ENCODE data around the gene DYNC2LI1. TPM values are rescaled to one million over a fixed set of nuclear protein-coding genes. Genes with fewer than 3 reads are reported as not detected.

DYNC2LI1 gene
- total and polyA plus RNA-seq, 2 of the 8 experiments (the other 6 are each of a cell fraction or from before 2014, with no cell fraction given), result 3.9 to 7.6 TPM

DNA sequence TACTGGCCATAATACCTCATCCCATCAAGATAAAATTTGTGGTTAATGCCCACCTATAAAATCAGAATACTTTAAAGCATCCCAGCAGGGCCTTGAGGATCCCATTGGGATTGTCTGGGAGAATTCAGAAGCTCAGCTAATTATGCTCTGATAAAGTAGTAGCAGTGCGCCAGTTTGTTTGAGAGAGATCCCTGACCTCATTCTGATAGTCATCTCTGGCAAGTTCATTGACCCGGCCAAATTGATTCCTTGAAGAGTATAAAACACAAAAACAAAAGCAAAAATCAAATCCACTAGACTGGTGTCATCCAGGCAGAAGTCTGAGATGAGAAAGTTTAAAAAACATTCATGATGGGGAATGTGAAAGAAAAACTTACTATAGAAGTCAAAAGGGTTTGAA, 50.7 kb downstream of the DYNC2LI1 start:
- no peak overlapping the region for H2BK12ac ChIP-seq (ENCODE audit: low read depth, low read length)
- no peak overlapping the region for H3K4me2 ChIP-seq (ENCODE audit: insufficient read depth in 1 of 2, low read depth in 2 of 2, low read length in 2 of 2)
- no peaks in the 10 kb centered on the region for H4K20me1 ChIP-seq (replicated peaks in 1 of 2; ENCODE audit: control insufficient read depth in 1 of 2, insufficient read depth in 2 of 2, low read length in 2 of 2)
- H3K4me3 ChIP-seq (ENCODE audit: extremely low read depth in 1 of 4, insufficient read depth in 2 of 4, low read depth in 3 of 4, low read length in 4 of 4), result no peak overlapping the region
- H3K23ac ChIP-seq (ENCODE audit: insufficient read length), result no peak overlapping the region
- H3K36me3 ChIP-seq (ENCODE audit: control insufficient read depth in 2 of 4, insufficient read depth in 4 of 4, low read length in 3 of 4), result no peaks in the 10 kb centered on the region
- no peaks in the 10 kb centered on the region for H3K79me1 ChIP-seq (ENCODE audit: low read depth, low read length)
- CTCF ChIA-PET (ENCODE audit: partially characterized antibody), result interaction anchor here (1.6 kb wide), 2 partner anchors 11 to 23 kb away, joined by 4 to 5 read pairs; no protein-coding TSS in a partner anchor
- H3K27me3 ChIP-seq (replicated peaks in 1 of 4; ENCODE audit: control insufficient read depth in 3 of 4, extremely low read depth in 1 of 4, insufficient read depth in 3 of 4, low read length in 3 of 4), result no peaks in the 10 kb centered on the region
- H2AK5ac ChIP-seq (ENCODE audit: low read depth, low read length), result no peak overlapping the region
- DNase-seq (ENCODE audit: low read depth in 1 of 2, low spot score in 2 of 2), result peak in 1 of 2 experiments; percentile 6
- H3K18ac ChIP-seq (ENCODE audit: extremely low read depth, low read length), result no peak overlapping the region
- no peak overlapping the region for H3K27ac ChIP-seq (ENCODE audit: low read depth, low read length)
- no peak overlapping the region for H4K91ac ChIP-seq (replicated peaks; ENCODE audit: insufficient read length, low read length)
- no peak overlapping the region for H4K5ac ChIP-seq (ENCODE audit: insufficient read length, low read depth, low read length)
- H2BK120ac ChIP-seq (replicated peaks; ENCODE audit: low read depth, low read length), result no peak overlapping the region
- no peaks in the 10 kb centered on the region for H3K9me3 ChIP-seq (ENCODE audit: insufficient read depth in 2 of 2, low read depth in 1 of 2, low read length in 1 of 2)
- H3K14ac ChIP-seq (ENCODE audit: insufficient read length), result no peak overlapping the region
- H3K56ac ChIP-seq (replicated peaks; ENCODE audit: insufficient read length, low read depth, low read length), result no peak overlapping the region
- WGBS, 2 experiments (ENCODE audit: extremely low coverage in 1 of 2, insufficient coverage in 1 of 2, insufficient read length in 1 of 2, insufficient replicate concordance in 2 of 2, low coverage in 1 of 2, low lambda C conversion rate in 2 of 2, missing lambda C conversion rate in 1 of 2), result 89% methylated on average over 2 of the region's 2 CpGs; no CpG with 5 or more reads in 1 of the 2 experiments
- H3K4me1 ChIP-seq (replicated peaks in 1 of 4; ENCODE audit: control insufficient read depth in 3 of 4, insufficient read depth in 4 of 4, low read length in 3 of 4), result peaks cover 0 to 3% (median 1%) of the 10 kb centered on the region in 4 experiments; a peak in 2 of 7 replicates
- no peaks in the 10 kb centered on the region for H3K23me2 ChIP-seq (ENCODE audit: low read depth, low read length)
- no peak overlapping the region for H2BK15ac ChIP-seq (ENCODE audit: low read length)
- no peak for FAIRE-seq
- no peak overlapping the region for H2BK20ac ChIP-seq (ENCODE audit: low read length)
- no peak overlapping the region for H4K8ac ChIP-seq (ENCODE audit: extremely low read depth, insufficient read depth, low read length)
- H2BK5ac ChIP-seq (ENCODE audit: low read depth, low read length), result no peak overlapping the region
- no peak overlapping the region for H3K9ac ChIP-seq (replicated peaks in 1 of 4; ENCODE audit: extremely low read depth in 1 of 4, low read depth in 3 of 4, low read length in 3 of 4)
- H2AFZ ChIP-seq (ENCODE audit: low read length), result no peak overlapping the region
- POLR2A ChIA-PET (ENCODE audit: partially characterized antibody), result no interaction called here
- no peaks in the 10 kb centered on the region for H3K79me2 ChIP-seq (ENCODE audit: control insufficient read depth in 1 of 2, insufficient read depth in 2 of 2, low read length in 2 of 2)
- H3K4ac ChIP-seq (replicated peaks; ENCODE audit: insufficient read length, low read depth, low read length), result no peak overlapping the region
- TF ChIP-seq, protein P1, sequence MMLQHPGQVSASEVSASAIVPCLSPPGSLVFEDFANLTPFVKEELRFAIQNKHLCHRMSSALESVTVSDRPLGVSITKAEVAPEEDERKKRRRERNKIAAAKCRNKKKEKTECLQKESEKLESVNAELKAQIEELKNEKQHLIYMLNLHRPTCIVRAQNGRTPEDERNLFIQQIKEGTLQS (IDR thresholded peaks at IDR 0.05; ENCODE audit: insufficient read depth, low read depth, low read length), result no peak
- TF ChIP-seq CBX8 (IDR thresholded peaks at IDR 0.05; ENCODE audit: borderline replicate concordance, low read depth, low read length) (no peak), JUN (IDR thresholded peaks at IDR 0.05; ENCODE audit: low read depth, low read length) (no peak), EZH2 (IDR thresholded peaks at IDR 0.05; ENCODE audit: low read depth, low read length, severe bottlenecking) (no peak), HDAC2 (IDR thresholded peaks at IDR 0.05; ENCODE audit: borderline replicate concordance in 1 of 2, low read depth in 2 of 2, low read length in 2 of 2) (no peak), EP300 (IDR thresholded peaks at IDR 0.05; ENCODE audit: borderline replicate concordance in 1 of 2, low read depth in 2 of 2, low read length in 2 of 2) (no peak), KDM5A (IDR thresholded peaks at IDR 0.05; ENCODE audit: low read length) (no peak), SIN3A (conservative IDR thresholded peaks at IDR 0.05 in 1 of 2, IDR thresholded peaks at IDR 0.05 in 1 of 2; ENCODE audit: low read depth in 1 of 2, low read length in 2 of 2) (no peak), RAD21 (IDR thresholded peaks at IDR 0.05 in 1 of 2, conservative IDR thresholded peaks at IDR 0.05 in 1 of 2; ENCODE audit: low read depth in 2 of 2, low read length in 2 of 2) (no peak), KDM1A (IDR thresholded peaks at IDR 0.05; ENCODE audit: borderline replicate concordance, low read length) (no peak), POLR2AphosphoS5 (IDR thresholded peaks at IDR 0.05; ENCODE audit: low read depth, low read length) (no peak)
- TF ChIP-seq, protein P2, sequence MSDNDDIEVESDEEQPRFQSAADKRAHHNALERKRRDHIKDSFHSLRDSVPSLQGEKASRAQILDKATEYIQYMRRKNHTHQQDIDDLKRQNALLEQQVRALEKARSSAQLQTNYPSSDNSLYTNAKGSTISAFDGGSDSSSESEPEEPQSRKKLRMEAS (IDR thresholded peaks at IDR 0.05), result no peak
